Cardiac ventricle fibroblast (primary cell): ENCODE data around the gene OR2AJ1. TPM values are rescaled to one million over a fixed set of nuclear protein-coding genes. Genes with fewer than 3 reads are reported as not detected.

ENCODE experiments used
- total RNA-seq: library from RNA; depleted of rRNA; stranded (reverse); fragments of >200 nt; gene quantifications from 2 replicates; pipeline ENCODE4 v1.2.3, GENCODE V29; 2015

Gene OR2AJ1, protein sequence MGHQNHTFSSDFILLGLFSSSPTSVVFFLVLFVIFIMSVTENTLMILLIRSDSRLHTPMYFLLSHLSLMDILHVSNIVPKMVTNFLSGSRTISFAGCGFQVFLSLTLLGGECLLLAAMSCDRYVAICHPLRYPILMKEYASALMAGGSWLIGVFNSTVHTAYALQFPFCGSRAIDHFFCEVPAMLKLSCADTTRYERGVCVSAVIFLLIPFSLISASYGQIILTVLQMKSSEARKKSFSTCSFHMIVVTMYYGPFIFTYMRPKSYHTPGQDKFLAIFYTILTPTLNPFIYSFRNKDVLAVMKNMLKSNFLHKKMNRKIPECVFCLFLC
- total RNA-seq, result not detected in 2 replicates

DNA sequence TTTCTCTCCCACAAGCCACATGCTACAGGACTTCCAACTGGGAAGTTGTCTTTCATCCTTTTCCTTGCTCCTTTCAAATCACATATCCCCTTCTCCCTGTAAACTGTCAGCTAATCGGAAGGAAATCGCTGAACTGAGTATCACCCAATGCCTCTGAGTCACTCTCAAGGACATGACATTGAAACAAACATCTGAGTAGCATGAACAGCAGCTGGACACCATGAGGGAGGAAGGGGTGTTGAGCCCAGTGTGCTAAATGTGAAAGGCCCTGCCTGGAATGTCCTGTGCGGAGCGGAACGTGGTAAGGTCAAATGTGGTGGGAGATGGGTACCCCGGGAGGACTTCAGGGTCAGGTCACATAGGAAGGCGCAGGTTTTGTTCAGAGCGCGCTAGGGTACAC is at the start of gene OR2AJ1:
Gene OR2AJ1, plus strand, starts transcription at position 22 of the 400 bp plus-strand sequence. CDS start 8,880 bp downstream, outside the sequence.

DNA sequence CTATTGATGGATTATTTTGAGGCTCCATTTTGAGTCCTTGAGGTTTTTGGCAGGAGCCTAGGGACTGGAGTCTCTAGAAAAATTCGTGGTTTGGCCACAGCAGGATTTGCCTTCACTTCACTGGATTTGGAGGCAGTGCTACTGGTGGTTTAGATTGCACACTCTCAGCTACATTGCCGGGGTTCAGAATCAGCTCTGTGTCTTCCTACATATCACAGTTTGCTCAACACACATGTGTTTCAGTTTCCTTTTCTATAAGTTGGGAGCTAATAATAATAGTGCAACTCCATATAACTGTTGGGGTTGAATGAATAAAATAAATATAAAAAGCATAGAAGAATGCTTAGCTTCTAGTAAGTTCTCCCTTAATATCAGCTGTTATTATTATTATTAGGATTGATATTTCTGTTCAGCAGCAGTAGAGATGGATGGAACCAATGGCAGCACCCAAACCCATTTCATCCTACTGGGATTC is 29.5 kb upstream of the OR2AJ1 start, which contains the start of gene OR2W3:
Gene OR2W3, plus strand, starts transcription at position 425 of the 475 bp plus-strand sequence. Its CDS starts 0 bp downstream, at position 425.

DNA sequence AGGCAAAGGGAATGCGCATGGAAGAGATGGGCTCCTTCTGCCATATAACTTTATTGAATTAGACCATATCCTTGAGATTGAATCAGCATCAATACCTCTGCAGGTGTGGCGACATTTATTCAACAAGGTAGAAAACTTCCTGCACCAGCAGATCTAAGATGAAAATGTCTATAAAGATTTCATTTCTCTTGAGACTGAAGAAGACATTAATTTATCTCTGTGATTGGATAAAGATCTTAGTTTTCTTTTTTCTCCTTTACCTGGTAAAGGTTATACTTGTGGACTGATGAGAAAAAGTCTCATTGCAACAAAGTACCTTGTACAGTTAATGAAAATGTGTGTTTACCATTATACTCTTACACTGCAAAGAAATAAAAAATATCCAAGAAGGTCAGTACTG is 4.7 kb upstream of the OR2AJ1 start, which contains the start of gene OR2T8:
Gene OR2T8, plus strand, starts transcription at position 301 of the 400 bp plus-strand sequence. CDS start 766 bp downstream, outside the sequence.

DNA sequence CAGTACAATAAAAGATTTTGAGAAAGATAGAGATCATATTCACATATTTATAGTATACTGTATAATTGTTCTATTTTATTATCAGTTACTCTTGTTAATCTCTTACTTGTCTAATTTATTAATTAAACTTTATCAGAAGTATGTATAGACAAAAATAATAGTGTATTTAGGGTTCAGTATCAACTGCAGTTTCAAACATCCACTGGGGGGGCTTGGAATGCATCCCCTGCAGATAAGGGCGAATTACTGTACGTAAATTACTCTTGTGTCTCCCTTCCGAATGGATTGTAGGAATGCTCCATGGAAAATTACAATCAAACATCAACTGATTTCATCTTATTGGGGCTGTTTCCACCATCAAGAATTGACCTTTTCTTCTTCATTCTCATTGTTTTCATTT is 23.9 kb downstream of the OR2AJ1 start, which contains the start of gene OR2L8:
Gene OR2L8, plus strand, starts transcription at position 301 of the 400 bp plus-strand sequence. Its CDS starts 0 bp downstream, at position 301.

DNA sequence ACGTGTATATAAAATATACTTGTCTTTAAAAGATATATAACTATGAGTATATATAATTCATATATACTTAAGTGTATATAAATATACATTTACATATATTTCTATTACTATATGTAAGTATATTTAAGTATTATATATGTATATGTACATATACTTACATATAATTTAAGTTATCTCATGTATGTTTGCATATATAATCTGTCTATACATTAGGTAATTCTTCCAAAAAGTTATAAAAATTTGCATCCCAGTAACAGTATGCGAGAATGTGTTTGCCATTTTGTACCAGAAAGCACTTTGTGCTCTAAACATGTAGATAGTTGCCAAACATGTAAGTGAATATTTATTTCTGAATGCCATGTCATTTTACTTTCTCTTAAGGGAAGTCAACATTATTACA is 40.2 kb downstream of the OR2AJ1 start, which contains the start of gene OR2AK2:
Gene OR2AK2, plus strand, starts transcription at position 301 of the 400 bp plus-strand sequence. CDS start 144 bp downstream, outside the sequence.

Other genes with a start within 250 kb of the OR2AJ1 start
- gene OR13G1, start 245.2 kb upstream of the OR2AJ1 start, total RNA-seq, result not detected in 2 replicates
- not detected in 2 replicates for gene OR6F1, start 208.2 kb upstream of the OR2AJ1 start, total RNA-seq
- gene OR14K1, start 186.3 kb upstream of the OR2AJ1 start, total RNA-seq, result not detected in 2 replicates
- gene OR14A2, start 176.7 kb upstream of the OR2AJ1 start, total RNA-seq, result not detected in 2 replicates
- not detected in 2 replicates for gene OR1C1, start 164.3 kb upstream of the OR2AJ1 start, total RNA-seq
- not detected in 2 replicates for gene OR14A16, start 100.8 kb upstream of the OR2AJ1 start, total RNA-seq
- gene OR11L1, start 83.0 kb upstream of the OR2AJ1 start, total RNA-seq, result not detected in 2 replicates
- gene TRIM58, start 67.7 kb upstream of the OR2AJ1 start, total RNA-seq, result not detected in 2 replicates
- not detected in 2 replicates for gene OR2W3, start 29.3 kb upstream of the OR2AJ1 start, total RNA-seq
- gene OR2T8, start 4.6 kb upstream of the OR2AJ1 start, total RNA-seq, result not detected in 2 replicates
- not detected in 2 replicates for gene OR2L8, start 24.0 kb downstream of the OR2AJ1 start, total RNA-seq
- not detected in 2 replicates for gene OR2AK2, start 40.3 kb downstream of the OR2AJ1 start, total RNA-seq
- not detected in 2 replicates for gene OR2L5, start 88.8 kb downstream of the OR2AJ1 start, total RNA-seq
- gene OR2L2, start 105.2 kb downstream of the OR2AJ1 start, total RNA-seq, result not detected in 2 replicates
- gene OR2L3, start 121.9 kb downstream of the OR2AJ1 start, total RNA-seq, result not detected in 2 replicates
- gene OR2L13, start 170.3 kb downstream of the OR2AJ1 start, total RNA-seq, result not detected in 2 replicates
- not detected in 2 replicates for gene OR2M5, start 220.3 kb downstream of the OR2AJ1 start, total RNA-seq
- gene OR2M2, start 249.9 kb downstream of the OR2AJ1 start, total RNA-seq, result not detected in 2 replicates